GM18511 (cell line): ENCODE data around the gene NUDCD3.

Experiments
- ATAC-seq: cut with Tn5 transposase; IDR thresholded peaks from one replicate; pipeline ENCODE4 v1.9.1; 2021; ENCODE audit warnings: mild to moderate bottlenecking, moderate library complexity; ENCODE audit not compliant: unreplicated experiment

Gene NUDCD3

DNA sequence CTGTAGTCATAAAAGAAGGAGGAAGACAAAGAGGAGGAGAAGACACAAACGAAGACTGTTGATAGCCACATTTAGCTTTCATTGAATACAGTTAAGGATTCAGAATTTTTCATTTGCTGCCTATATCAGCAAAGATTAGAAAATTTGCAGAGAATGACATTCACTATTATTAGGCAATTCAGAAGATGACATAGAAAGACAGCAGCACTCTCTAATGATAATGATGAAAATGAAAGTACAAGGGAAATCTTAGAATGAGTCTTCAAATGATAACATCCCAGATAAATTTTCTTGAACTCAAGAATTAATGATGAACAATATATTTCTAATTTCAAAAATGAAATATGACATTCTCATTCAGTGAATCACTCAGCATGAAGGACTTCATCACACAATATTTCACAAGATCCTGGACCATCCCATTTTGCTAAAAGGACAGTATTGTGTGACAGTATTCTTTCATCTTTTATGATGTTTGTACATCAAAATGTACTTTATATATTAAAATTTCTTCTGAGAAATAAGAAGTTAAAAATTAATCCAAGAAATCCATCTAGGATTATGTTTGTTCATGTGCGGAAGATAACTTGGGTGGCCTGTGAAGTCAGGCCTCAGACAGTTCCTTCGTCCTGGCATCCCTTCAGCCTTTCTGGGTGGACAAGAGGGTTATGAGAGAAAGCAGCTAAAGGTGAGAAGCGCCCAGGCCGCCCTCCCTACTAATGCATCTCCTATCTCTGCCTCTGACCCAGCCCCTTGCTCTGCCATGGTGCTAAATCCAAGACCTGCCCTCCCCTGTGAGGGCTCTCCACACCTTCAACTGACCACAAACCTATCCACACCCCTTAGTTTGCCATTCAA lies 117.7 kb downstream of the NUDCD3 start:
- no peak for ATAC-seq

DNA sequence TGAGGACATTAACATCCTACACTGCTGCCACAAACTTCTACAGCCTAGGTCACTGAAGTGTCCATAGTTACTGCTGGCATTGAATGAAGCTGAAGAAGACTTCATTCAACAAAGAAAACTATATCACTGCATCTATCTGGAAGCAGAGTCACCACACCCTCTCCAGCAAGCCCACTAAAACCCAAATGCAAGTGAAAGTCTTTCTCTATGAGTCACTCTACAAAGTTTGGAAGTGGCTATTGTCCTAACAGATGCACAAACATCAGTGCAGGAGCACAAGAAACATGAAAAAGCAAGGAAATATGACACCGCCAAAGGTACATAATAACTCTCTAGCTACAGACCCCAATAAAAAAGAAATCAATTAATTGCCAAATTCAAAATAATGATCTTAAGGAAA lies 121.6 kb downstream of the NUDCD3 start:
- ATAC-seq, result no peak

DNA sequence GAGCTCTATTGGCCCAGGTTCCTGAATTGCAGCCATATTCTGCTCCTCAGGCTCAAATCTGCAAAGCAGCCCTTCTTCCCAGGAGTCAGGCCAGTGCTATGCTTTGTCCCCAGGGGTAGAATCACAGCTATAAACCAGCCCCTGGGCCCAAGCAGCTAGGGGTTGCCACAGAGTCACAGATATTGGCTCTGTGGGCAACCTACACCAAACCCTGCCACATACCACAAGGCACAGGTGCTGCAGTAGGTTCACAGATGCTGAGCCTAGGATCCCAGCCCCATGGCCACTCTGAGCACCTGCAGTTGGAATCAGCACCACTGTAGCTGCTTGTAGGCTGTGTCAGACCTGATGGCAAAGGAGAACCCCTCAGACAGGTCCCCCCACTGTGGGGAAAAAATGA lies 122.0 kb downstream of the NUDCD3 start:
- ATAC-seq, result no peak

DNA sequence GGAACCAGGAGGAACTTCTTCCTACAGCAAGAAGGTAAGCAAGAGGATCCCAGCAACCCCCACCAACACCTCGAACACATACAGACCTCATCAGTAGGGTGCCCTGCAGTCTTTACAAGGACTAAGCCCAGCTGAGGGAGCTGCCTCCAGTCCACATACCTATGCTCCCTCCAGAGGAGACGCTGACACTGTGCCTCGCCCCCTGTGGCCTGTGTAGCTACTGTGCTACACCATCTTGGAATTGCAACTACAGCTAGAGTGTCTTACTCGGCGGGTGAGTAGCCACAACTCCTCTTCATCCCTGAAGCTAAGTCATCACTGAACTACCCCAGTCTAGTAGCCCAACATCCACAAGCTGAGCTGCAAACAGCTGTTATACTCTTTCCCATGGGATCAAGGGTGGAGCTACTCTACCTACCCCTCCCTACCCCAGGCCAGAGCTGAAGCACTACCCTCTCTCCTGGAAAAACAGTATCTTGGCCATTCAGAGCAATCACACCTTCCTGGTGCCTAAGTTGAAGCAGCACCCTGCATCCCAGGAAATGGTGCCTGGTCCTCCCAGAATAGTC lies 122.9 kb downstream of the NUDCD3 start:
- no peak for ATAC-seq

DNA sequence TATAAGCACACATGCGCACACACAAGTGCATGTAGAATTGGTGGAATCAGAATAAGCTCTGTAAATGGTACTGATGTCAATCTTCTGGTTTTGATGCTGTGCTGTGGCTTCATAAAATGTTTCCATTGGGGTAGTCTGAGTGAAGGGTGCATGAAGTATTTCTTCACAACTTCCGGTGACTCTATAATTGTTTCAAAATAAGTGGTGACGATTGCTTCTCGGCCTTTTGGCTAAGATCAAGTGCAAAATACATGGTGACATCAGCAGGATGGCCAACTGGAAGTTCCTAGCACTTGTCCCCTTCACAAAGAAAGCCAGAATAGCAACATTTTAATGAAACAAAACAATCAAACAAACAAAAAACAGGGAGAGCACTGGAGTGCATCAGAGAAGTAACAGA lies 123.5 kb downstream of the NUDCD3 start:
- no peak for ATAC-seq

DNA sequence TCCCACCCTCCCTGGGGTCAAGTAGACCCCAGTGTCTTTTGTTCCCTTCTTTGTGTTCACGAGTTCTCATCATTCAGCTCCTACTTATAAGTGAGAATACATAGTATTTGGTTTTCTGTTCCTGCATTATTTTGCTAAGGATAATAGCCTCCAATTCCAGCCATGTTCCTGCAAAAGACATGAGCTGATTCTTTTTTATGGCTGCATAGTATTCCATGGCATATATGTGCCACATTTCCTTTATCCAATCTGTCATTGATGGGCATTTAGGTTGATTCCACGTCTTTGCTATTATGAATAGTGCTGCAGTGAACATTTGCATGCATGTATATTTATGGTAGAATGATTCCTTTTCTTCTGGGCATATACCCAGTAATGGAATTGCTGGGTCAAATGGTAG lies 136.8 kb downstream of the NUDCD3 start:
- ATAC-seq, result no peak

DNA sequence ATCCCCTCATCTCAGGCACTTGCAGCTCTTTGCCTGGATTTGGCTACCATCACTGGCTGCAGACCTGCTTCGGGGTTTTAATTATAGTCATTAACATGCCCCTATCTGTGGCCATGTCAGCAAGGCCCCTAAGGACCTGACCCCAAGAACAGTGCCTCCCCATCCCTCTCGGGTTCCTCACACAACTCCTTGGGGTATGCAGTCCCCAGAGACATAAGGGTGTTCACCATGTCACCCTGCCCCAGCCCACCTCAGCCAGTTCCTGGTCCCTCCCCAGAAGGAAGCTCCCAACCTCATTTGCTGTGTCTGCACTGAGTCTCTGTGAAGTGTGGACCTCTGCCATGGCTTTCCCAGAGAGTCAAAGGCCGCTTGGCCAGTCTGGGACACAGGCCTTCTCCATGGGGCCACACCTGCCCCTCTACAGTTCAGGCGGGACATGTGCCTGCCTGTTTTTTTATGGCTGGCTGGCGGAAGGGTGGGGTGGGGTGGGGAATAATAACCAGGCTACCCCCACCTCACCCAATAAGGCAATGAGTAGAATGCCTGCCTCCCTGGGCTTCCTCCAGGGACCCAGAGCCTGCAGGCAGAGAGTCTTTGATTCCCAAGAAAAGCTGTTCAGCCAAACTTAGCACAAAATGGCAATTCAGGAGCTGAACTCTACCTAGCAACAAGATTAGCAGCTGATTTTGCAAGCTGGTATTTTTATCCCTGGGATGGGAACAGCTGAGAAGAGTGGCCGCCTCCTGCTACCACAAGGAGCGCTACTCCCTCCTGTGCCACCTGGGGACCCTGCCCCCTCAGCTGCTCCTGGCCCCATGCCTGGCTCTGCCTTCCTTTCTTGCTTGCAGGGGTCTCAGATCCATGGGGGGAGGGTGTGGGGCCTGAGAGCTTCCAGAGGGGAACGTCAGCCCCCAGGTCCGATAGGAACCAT lies 141.3 kb downstream of the NUDCD3 start:
- no peak for ATAC-seq

DNA sequence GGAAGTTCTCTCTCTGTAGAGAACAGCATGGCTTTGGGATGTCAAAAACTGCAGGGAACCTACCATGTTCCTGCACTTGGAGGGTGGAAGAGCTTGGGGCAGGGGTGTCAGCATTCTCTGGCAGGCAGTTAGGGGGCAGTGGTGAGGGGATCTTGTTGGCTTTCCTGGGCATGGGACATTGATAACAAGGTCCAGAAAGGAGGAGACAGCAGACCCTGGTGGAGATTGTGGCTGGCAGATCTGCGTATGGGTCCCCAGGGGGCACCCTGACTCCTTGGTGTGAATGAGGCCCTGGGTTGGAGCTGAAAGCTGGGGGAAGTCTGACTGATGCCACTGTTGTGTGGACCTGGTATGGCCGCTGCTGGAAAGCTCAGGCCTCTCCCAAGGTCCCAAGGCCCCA lies 142.2 kb downstream of the NUDCD3 start:
- ATAC-seq, result no peak

DNA sequence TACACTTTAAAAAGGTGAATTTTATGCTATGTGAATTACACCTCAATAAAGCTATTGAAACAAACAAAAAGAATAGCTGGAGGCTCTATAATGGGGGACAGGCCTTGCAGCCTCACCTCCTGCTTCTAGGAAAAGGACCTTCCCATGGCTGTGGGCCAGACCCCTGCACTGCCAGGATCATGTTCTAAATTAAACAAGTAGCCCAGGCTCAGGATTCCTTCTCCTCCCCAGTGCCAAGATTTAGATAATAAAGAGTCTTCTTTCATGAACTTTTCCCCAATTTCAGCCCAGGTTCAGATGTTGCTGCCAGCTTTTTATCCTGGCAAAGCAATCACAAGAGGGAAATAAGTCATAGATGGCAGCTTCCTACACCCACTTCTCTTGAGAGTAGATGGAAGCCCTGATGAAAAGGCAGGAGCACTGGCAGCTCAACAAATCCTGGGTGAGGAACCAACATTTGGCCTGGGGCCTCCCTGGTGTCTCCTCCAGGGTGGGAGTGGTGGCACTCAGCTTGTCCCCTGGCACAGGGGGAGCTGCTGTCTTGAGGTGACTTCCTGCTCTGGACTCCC lies 142.8 kb downstream of the NUDCD3 start:
- no peak for ATAC-seq

DNA sequence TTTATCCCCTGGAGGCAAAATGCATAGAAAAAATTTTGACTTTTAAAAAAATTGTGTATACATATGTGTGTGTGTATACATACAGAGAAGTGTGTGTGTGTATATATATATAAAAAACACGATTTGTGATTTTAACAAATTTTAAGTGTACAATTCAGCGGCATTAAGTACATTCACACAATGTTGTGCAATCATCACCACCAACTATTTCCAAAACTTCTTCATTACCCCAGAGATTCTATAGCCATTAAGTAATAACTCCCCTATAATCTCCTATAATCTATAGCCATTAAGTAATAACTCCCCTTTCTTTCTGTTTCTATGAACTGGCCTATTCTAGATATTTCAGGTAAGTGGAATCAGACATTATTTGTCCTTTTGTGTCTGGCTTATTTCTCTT lies 144.4 kb downstream of the NUDCD3 start:
- ATAC-seq, result no peak

DNA sequence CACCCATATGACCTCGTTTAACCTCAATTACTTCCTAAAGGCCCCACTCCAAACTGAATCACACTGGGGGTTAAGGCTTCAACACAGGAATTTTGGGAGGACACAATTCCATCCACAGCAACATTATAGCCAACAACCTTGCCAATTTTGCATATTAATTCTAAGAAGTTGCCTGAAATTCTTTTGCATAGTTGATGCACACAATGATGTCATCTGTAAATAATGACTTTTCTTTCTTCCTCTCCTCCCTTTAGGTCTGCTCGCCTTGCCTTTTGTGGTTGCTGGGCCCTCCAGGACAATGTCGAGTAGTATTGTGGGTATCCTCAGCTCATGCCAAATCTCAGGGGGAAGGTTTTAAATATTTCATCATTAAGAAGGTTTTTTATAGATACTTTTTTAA lies 149.1 kb downstream of the NUDCD3 start:
- ATAC-seq, result no peak

DNA sequence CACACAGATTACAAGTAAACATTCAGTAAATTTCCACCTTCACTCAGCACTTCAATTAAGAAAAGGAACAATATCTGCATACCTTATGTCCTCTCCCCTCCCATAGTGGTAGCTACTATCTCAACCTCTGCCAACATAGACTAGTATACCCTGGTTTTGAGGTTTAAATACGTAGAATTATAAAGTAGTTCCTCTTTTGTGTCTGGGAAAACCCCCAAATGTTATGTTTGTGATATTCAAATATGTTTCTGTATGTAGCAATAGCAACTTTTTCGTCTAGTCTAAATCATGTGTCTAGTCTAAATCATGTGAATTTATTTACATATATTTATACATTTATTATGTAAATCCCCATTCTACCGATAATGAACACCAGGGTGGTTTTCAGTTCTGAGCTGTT lies 151.9 kb downstream of the NUDCD3 start:
- peak; percentile 52 for ATAC-seq

DNA sequence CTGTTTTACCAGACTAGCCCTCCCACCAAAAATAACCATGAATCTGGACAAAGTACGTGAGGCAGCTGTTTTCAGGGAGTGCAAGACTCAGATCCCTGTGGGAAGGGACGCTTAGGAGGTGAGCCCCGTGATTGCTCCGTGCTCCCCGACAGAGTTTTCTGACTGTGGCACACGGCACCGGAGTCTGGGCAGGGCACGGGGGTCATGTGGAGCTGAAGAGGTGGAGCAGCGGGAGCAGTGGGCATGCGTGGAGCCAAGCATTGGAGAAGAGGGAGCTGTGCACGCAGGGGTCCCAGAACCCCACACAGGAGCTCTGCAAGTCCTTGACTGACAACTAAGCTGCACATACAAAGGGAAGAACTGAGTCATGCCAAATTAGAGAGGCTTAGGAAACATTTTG lies 154.0 kb downstream of the NUDCD3 start:
- ATAC-seq, result no peak

DNA sequence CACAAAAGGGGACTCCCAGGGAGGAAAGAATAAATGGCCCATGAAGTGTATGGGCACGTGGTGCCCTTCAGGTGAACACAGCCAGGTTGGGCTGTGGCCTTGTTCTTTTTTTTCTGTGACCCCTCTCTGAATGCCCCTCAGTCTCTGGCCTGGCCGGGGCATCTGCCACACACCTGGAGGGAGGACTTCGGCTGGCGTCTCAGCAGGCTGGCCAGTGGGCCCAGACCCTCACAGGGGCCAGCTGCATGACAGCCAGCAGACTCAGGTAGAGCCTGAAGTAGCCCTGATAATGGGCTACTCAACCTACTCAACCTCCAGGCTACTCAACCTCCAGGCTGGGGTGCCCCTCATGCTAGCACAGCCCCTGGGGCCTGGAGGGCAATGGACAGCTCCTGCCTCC lies 155.3 kb downstream of the NUDCD3 start:
- ATAC-seq, result no peak

DNA sequence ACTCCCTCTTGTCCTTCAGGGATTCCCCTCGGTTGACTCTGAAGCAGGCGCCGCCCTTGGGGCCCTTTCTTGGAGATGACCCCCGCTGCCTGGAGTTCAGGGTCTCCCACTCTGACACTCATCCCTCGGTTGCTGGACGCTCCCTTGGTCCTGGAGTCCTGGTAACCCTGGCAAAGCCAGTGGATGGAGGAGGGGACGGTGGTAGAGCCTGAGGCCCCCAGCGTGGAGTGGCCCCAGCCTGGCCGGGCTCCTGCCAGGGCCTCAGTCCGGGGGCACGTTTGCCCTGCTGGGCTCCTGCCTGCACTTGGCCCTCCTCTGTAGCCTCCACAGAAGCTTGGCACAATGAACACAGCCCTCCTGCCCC lies 155.7 kb downstream of the NUDCD3 start:
- ATAC-seq, result no peak

DNA sequence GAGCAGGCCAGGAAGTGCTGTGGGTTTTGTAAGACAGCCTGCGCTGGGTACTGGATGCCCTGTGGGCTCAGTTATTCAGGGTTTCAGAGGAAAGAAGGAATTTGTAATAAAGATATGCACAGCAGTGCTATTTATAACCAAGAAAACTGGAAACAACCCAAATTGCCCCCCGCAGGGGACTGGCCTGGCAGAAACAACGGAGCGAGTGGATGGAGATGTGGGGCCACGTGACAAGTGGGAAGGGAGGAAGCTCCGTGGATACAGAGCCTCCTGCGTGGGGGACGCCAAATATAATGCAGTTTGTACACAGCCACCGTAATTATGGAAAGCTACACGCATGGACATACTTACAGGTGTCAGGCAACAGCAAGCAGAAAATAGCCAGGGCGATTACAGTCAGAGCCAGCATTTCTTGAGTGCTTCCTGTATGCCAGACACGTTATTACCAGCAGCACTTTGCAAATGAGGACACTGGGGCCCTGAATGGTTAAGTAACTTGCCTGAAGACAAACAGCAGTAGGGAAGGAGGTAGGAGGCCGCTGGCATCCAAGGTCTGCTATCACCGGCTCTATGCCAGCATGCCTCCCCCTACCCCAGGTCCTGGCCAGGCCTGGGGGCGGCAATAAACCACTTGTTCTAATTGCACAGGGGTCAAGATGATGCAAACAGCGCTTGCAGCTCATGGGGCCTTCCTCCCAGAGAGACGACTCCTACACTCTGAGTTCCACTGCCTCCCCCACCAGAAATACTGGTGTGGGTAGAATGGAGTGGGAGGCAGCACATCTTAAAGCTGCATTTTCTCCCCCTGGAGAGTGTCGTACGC lies 156.3 kb downstream of the NUDCD3 start:
- ATAC-seq, result no peak

DNA sequence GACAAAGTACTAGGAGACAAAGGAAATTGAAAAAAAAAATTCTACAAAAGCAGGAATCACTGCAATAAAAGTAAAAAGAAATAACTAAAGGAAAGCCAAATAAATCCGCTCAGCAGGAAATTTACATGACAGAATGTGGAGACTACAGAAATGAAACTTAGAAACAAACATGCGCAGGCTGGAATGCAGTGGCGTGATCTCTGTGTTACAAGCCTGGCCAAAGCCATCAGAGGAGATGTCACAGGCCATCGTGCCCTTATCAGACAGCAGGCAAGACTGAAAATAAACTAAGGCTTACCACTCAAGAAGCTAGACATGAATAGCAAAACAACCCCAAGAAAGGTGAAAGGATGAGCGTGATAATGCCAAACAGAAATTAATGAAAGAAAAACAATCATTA lies 158.8 kb downstream of the NUDCD3 start:
- no peak for ATAC-seq

DNA sequence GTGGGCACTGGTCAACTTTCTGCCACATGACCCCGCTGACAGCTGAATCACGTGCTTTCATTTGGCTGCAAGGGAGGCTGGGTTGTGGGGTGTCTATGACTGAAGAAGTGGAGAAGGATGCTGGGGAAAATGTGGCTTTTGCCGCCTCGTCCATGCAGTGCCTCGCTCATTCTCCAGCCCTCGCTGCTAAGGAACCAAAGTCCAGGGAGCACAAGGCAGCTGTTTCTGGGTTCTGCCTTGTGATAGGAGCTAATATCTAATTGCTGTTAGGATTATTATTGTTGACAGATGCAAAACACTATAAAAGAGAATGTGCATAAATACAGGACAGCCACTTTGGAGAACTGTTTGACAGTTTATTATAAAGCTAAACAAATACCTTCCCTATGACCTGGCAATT lies 160.1 kb downstream of the NUDCD3 start:
- ATAC-seq, result no peak

DNA sequence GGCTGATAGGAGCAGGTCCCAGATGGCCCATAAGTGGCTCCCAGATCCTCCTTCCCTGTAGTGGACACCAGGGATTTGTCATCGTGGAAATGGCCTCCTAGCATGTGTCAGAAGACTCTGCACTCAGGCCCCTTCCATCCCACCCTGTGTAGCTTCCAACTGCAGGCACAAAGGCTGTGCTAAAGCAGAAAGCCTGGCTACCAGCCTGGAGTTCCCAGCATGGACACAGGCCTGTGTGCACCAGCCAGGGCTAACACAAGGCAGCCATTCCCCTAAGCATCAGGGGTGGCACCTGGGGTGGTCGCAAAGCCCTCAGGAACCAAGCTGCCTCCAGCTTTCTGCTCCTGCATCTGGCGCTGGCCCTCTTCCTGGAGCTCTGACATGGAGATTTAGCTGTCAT lies 160.6 kb downstream of the NUDCD3 start:
- no peak for ATAC-seq
